Measurements from ENCODE around the gene NLRP14.
A peak's percentile ranks its signal among the peaks of the same experiment; 100 is the strongest.

The NLRP14 gene

GRCh38 chr11:7021318-7021717, 1.0 kb downstream of the NLRP14 start:
- TF ChIP-seq EZH2 (IDR thresholded peaks at IDR 0.05; ENCODE audit: borderline replicate concordance, low read depth, low read length, severe bottlenecking) (no peak), CTCF (IDR thresholded peaks at IDR 0.05; ENCODE audit: borderline replicate concordance, extremely low read depth, low read length, poor library complexity, severe bottlenecking) (no peak)
- Histone ChIP-seq H3K4me1 (ENCODE audit: insufficient read depth, low read length) (no peaks in the 10 kb centered on the region), H3K9ac (ENCODE audit: low read depth, low read length) (no peak overlapping the region), H3K36me3 (ENCODE audit: insufficient read depth, low read length) (no peaks in the 10 kb centered on the region), H3K4me2 (ENCODE audit: insufficient read depth, low read length) (no peak overlapping the region), H3K27ac (ENCODE audit: low read length) (no peak overlapping the region), H3K79me2 (ENCODE audit: insufficient read depth, low read length) (no peaks in the 10 kb centered on the region), H3K4me3 (ENCODE audit: low read depth in 1 of 2, low read length in 2 of 2) (no peak overlapping the region), H3K9me3 (ENCODE audit: insufficient read depth, low read length, severe bottlenecking) (no peaks in the 10 kb centered on the region), H3K27me3 (ENCODE audit: insufficient read depth, low read length, poor library complexity) (no peaks in the 10 kb centered on the region), H4K20me1 (ENCODE audit: insufficient read depth, low read length) (no peaks in the 10 kb centered on the region), H2AFZ (ENCODE audit: low read depth, low read length) (no peak overlapping the region)
- ATAC-seq (ENCODE audit: insufficient read depth, low read depth) (no peak), DNase-seq (no peak)

- H3K4me1 ChIP-seq (ENCODE audit: insufficient read depth, low read length) = no peaks in the 10 kb centered on the region
- TF ChIP-seq CTCF (IDR thresholded peaks at IDR 0.05; ENCODE audit: borderline replicate concordance, extremely low read depth, low read length, poor library complexity, severe bottlenecking) = no peak
- TF ChIP-seq EZH2 (IDR thresholded peaks at IDR 0.05; ENCODE audit: borderline replicate concordance, low read depth, low read length, severe bottlenecking) = no peak
- no peak for ATAC-seq (ENCODE audit: insufficient read depth, low read depth)
These were observed 7.9 kb downstream of the NLRP14 start for GRCh38 chr11:7028141-7028540.

GRCh38 chr11:7030836-7031235, 10.6 kb downstream of the NLRP14 start:
- H3K4me1 ChIP-seq (ENCODE audit: insufficient read depth, low read length) = no peaks in the 10 kb centered on the region
- H3K27me3 ChIP-seq (ENCODE audit: insufficient read depth, low read length, poor library complexity) = no peaks in the 10 kb centered on the region
- H3K36me3 ChIP-seq (ENCODE audit: insufficient read depth, low read length) = no peaks in the 10 kb centered on the region
- no peaks in the 10 kb centered on the region for H4K20me1 ChIP-seq (ENCODE audit: insufficient read depth, low read length)
- TF ChIP-seq EZH2 (IDR thresholded peaks at IDR 0.05; ENCODE audit: borderline replicate concordance, low read depth, low read length, severe bottlenecking) (no peak), CTCF (IDR thresholded peaks at IDR 0.05; ENCODE audit: borderline replicate concordance, extremely low read depth, low read length, poor library complexity, severe bottlenecking) (no peak)
- ATAC-seq (ENCODE audit: insufficient read depth, low read depth) = no peak
- H3K79me2 ChIP-seq (ENCODE audit: insufficient read depth, low read length) = no peaks in the 10 kb centered on the region
- no peak overlapping the region for H2AFZ ChIP-seq (ENCODE audit: low read depth, low read length)
- H3K4me2 ChIP-seq (ENCODE audit: insufficient read depth, low read length) = no peak overlapping the region
- H3K4me3 ChIP-seq (ENCODE audit: low read depth in 1 of 2, low read length in 2 of 2) = no peak overlapping the region
- no peak overlapping the region for H3K9ac ChIP-seq (ENCODE audit: low read depth, low read length)
- H3K9me3 ChIP-seq (ENCODE audit: insufficient read depth, low read length, severe bottlenecking) = no peaks in the 10 kb centered on the region
- no peak for DNase-seq
- H3K27ac ChIP-seq (ENCODE audit: low read length) = no peak overlapping the region

More at GRCh38 chr11:7028141-7028540, 7.9 kb downstream of the NLRP14 start:
- no peak for DNase-seq
- H3K4me2 ChIP-seq (ENCODE audit: insufficient read depth, low read length) = no peak overlapping the region
- H4K20me1 ChIP-seq (ENCODE audit: insufficient read depth, low read length) = no peaks in the 10 kb centered on the region
- no peaks in the 10 kb centered on the region for H3K9me3 ChIP-seq (ENCODE audit: insufficient read depth, low read length, severe bottlenecking)
- no peak overlapping the region for H3K4me3 ChIP-seq (ENCODE audit: low read depth in 1 of 2, low read length in 2 of 2)
- no peaks in the 10 kb centered on the region for H3K27me3 ChIP-seq (ENCODE audit: insufficient read depth, low read length, poor library complexity)
- no peaks in the 10 kb centered on the region for H3K79me2 ChIP-seq (ENCODE audit: insufficient read depth, low read length)
- H2AFZ ChIP-seq (ENCODE audit: low read depth, low read length) = no peak overlapping the region
- no peak overlapping the region for H3K27ac ChIP-seq (ENCODE audit: low read length)
- no peaks in the 10 kb centered on the region for H3K36me3 ChIP-seq (ENCODE audit: insufficient read depth, low read length)
- H3K9ac ChIP-seq (ENCODE audit: low read depth, low read length) = no peak overlapping the region

- Histone ChIP-seq H3K79me2 (ENCODE audit: insufficient read depth, low read length) (no peaks in the 10 kb centered on the region), H3K9ac (ENCODE audit: low read depth, low read length) (no peak overlapping the region), H3K27me3 (ENCODE audit: insufficient read depth, low read length, poor library complexity) (no peaks in the 10 kb centered on the region), H3K4me3 (ENCODE audit: low read depth in 1 of 2, low read length in 2 of 2) (no peak overlapping the region), H2AFZ (ENCODE audit: low read depth, low read length) (no peak overlapping the region), H3K4me1 (ENCODE audit: insufficient read depth, low read length) (no peaks in the 10 kb centered on the region), H3K27ac (ENCODE audit: low read length) (no peak overlapping the region), H3K9me3 (ENCODE audit: insufficient read depth, low read length, severe bottlenecking) (no peaks in the 10 kb centered on the region), H3K4me2 (ENCODE audit: insufficient read depth, low read length) (no peak overlapping the region), H4K20me1 (ENCODE audit: insufficient read depth, low read length) (no peaks in the 10 kb centered on the region), H3K36me3 (ENCODE audit: insufficient read depth, low read length) (no peaks in the 10 kb centered on the region)
- ATAC-seq (ENCODE audit: insufficient read depth, low read depth) (peak; percentile 24; the same call in 1 of the 3 replicates), DNase-seq (no peak)
- no peak for TF ChIP-seq CTCF (IDR thresholded peaks at IDR 0.05; ENCODE audit: borderline replicate concordance, extremely low read depth, low read length, poor library complexity, severe bottlenecking)
- TF ChIP-seq EZH2 (IDR thresholded peaks at IDR 0.05; ENCODE audit: borderline replicate concordance, low read depth, low read length, severe bottlenecking) = no peak
These were observed 11.2 kb downstream of the NLRP14 start for GRCh38 chr11:7031471-7031871.

All from DND-41 (cell line).